K562 (cell line): Measurements from ENCODE around the gene PPIL4. TPM values are rescaled to one million over a fixed set of nuclear protein-coding genes. Genes with fewer than 3 reads are reported as not detected.

ENCODE experiments used
- ARID1B ChIP-seq: fragments of 450-650 bp; IDR thresholded peaks from 2 replicates; pipeline ENCODE4 v1.6.1; 2016; ENCODE audit warnings: antibody characterized with exemption, mild to moderate bottlenecking, inconsistent platforms
- ATF7 ChIP-seq: fragments of 450-650 bp; IDR thresholded peaks from 2 replicates; pipeline ENCODE4 v1.7.1; 2014; ENCODE audit warnings: mild to moderate bottlenecking, moderate library complexity
- EZH2 ChIP-seq: IDR thresholded peaks from 2 replicates; pipeline ENCODE4 v1.6.1; 2012; ENCODE audit warnings: low read depth, mild to moderate bottlenecking, inconsistent platforms, low read length, borderline replicate concordance
- GTF2E2 ChIP-seq: fragments of 200-800 bp; sonication (Bioruptor generic); IDR thresholded peaks from 2 replicates; pipeline ENCODE4 v1.6.1; 2016; ENCODE audit warnings: missing genetic modification characterization, missing compliant biosample characterization
- MIER1 ChIP-seq: fragments of 450-650 bp; IDR thresholded peaks from 2 replicates; pipeline ENCODE4 v1.6.1; 2016; ENCODE audit warnings: antibody characterized with exemption, mild to moderate bottlenecking, low read depth
- MYC ChIP-seq, 2 experiments: fragments of 250-450 bp in 1 of 2; sonication (Bioruptor Pico) in 1 of 2; IDR thresholded peaks; 2 replicates each; pipeline versions ENCODE4 v1.5.1 to v1.6.1; 2012 to 2021; ENCODE audit warnings: low read depth in 2 of 2, borderline replicate concordance in 1 of 2, improper control_type of control experiment in 1 of 2, low read length in 1 of 2, mild to moderate bottlenecking in 1 of 2, moderate library complexity in 1 of 2
- RBM14 ChIP-seq: fragments of 200-400 bp; formaldehyde crosslinking; IDR thresholded peaks from 2 replicates; pipeline ENCODE4 v1.6.1; 2018; ENCODE audit warnings: low read depth, mild to moderate bottlenecking, low read length, moderate library complexity, borderline replicate concordance; ENCODE audit not compliant: insufficient read depth
- SMAD4 ChIP-seq: fragments of 250-450 bp; sonication (Bioruptor Pico); conservative IDR thresholded peaks from 2 replicates; pipeline ENCODE4 v1.8.0; 2021; ENCODE audit warnings: inconsistent platforms, mild to moderate bottlenecking, moderate library complexity
- SMARCB1 ChIP-seq: IDR thresholded peaks from 2 replicates; pipeline ENCODE4 v1.6.1; 2011; ENCODE audit warnings: improper control_type of control experiment, low read depth; ENCODE audit not compliant: insufficient read length
- TCF7L2 ChIP-seq: fragments of 150-350 bp; IDR thresholded peaks from 2 replicates; pipeline ENCODE4 v1.6.1; 2016; ENCODE audit warnings: low read depth, mild to moderate bottlenecking, low read length, moderate library complexity
- ZBTB7A ChIP-seq: IDR thresholded peaks from 2 replicates; pipeline ENCODE4 v1.6.1; 2011; ENCODE audit warnings: low read depth, mild to moderate bottlenecking, low read length, moderate library complexity, borderline replicate concordance; ENCODE audit not compliant: control insufficient read depth
- ZNF668 ChIP-seq: fragments of 250-450 bp; sonication (Bioruptor Pico); IDR thresholded peaks from 2 replicates; pipeline ENCODE4 v1.8.0; 2022; ENCODE audit warnings: mild to moderate bottlenecking, inconsistent platforms
- ZNF75A ChIP-seq: fragments of 450-650 bp; formaldehyde crosslinking; IDR thresholded peaks from 2 replicates; pipeline ENCODE4 v1.4.0; 2020; ENCODE audit warnings: mild to moderate bottlenecking
- polyA plus RNA-seq, 8 experiments: library from polyadenylated mRNA; depleted of rRNA in 4 of 8; stranded (reverse) in 5 of 8; unstranded in 3 of 8; fragments of >200 nt; fragmentation: Nextera tagmentation in 2 of 8; fragmentation: Illumina TruSeq in 1 of 8; extraction: Ambion mirVana in 2 of 8; extraction: Trizol in 1 of 8; gene quantifications; 2 replicates each; pipeline versions ENCODE4 v1.2.1 to v1.2.3, GENCODE V29; 2011 to 2014; ENCODE audit warnings: inconsistent platforms in 1 of 8, missing spikeins in 1 of 8
- total RNA-seq, 7 experiments: library from RNA; depleted of rRNA in 6 of 7; stranded (reverse); fragments of >200 nt in 6 of 7; fragmentation: Illumina TruSeq in 2 of 7; extraction: Trizol in 2 of 7; gene quantifications; 2 replicates each; pipeline versions ENCODE4 v1.2.1 to v1.2.3, GENCODE V29; 2011 to 2021; ENCODE audit warnings: low replicate concordance in 1 of 7
- TF ChIP-seq, protein P1 (sequence below), 2 experiments: fragments of 450-650 bp in 1 of 2; sonication (generic) in 1 of 2; formaldehyde crosslinking in 1 of 2; IDR thresholded peaks in 1 of 2; conservative IDR thresholded peaks in 1 of 2; 2 replicates each; pipeline versions ENCODE4 v1.6.1 to v1.8.1; 2016 to 2023; ENCODE audit warnings: mild to moderate bottlenecking in 2 of 2, moderate library complexity in 2 of 2, inconsistent platforms in 1 of 2, missing genetic modification reagents in 1 of 2
- TF ChIP-seq, protein P2 (sequence below), 2 experiments: IDR thresholded peaks; 2 replicates each; pipeline ENCODE4 v1.6.1; 2012; ENCODE audit warnings: improper control_type of control experiment in 2 of 2, low read depth in 2 of 2, low read length in 2 of 2, borderline replicate concordance in 1 of 2
- TF ChIP-seq, protein P3 (sequence below): sonication (generic); formaldehyde crosslinking; IDR thresholded peaks from 2 replicates; pipeline ENCODE4 v1.8.0; 2022; ENCODE audit warnings: missing genetic modification reagents, mild to moderate bottlenecking, borderline replicate concordance
- TF ChIP-seq, protein P4 (sequence below): fragments of 450-650 bp; IDR thresholded peaks from 2 replicates; pipeline ENCODE4 v1.6.1; 2018; ENCODE audit warnings: mild to moderate bottlenecking, low read depth; ENCODE audit not compliant: partially characterized antibody

PPIL4 gene
- total and polyA plus RNA-seq, 9 of the 15 experiments (the other 6 are each of a cell fraction or from before 2014, with no cell fraction given) = 14.5 to 55.2 (median 45.9) TPM

DNA sequence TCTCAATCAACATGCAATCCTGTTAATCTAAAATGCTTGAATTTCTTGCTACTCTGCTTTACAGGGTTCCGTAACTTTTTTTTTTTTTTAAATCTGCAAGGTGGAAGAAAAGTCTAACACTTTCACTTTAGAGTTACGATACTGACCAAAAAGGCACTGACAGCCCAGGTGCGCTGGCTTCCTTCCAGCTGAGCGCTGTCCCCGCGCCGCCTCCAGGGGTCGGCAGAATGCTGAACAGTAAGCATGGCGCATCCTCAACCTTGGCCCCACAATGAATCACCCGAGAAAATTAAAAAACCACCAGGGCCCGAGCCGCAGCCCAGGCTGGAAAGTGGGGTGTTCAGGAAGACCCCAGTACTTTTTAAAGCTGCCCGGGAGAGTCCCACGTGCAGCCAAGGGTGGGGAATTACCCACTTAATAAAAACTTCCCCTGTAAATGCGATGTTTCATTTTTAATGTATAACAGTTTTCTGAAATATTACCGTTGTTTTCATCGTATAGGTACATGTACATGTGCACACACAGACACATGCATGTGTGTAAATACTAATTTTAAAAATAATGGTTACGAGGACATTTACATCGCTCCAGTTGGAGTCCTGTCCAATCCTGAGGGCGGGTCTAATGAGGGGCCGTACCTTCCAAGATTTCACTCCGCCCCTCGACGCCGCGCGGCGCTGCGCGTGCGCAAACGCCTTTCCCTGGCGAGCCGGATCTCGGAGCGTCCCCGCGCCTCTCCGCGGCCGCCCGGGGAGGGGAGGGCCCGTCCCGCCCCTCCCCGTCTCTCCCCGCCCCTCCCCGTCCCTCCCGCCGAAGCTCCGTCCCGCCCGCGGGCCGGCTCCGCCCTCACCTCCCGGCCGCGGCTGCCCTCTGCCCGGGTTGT lies 19.9 kb upstream of the PPIL4 start, which contains the start of gene GINM1 (continued):
- TF ChIP-seq, protein P1, sequence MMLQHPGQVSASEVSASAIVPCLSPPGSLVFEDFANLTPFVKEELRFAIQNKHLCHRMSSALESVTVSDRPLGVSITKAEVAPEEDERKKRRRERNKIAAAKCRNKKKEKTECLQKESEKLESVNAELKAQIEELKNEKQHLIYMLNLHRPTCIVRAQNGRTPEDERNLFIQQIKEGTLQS (IDR thresholded peaks at IDR 0.05) = peak; percentile 57; the same call in 1 of the 2 replicates
- TF ChIP-seq, protein P1 (CRISPR knock-in tag; conservative IDR thresholded peaks at IDR 0.05) = 0 out of 2 replicates have a peak, but pooled peaks have one; percentile 13
- TF ChIP-seq ARID1B = peak; percentile 52
- no peak for TF ChIP-seq ZNF75A (CRISPR knock-in tag)
- 0 out of 2 replicates have a peak, but pooled peaks have one; percentile 23 for TF ChIP-seq MIER1
- TF ChIP-seq ZBTB7A = peak; percentile 53; the same call in 1 of the 2 replicates
- TF ChIP-seq RBM14 = no peak
- TF ChIP-seq, protein P2, sequence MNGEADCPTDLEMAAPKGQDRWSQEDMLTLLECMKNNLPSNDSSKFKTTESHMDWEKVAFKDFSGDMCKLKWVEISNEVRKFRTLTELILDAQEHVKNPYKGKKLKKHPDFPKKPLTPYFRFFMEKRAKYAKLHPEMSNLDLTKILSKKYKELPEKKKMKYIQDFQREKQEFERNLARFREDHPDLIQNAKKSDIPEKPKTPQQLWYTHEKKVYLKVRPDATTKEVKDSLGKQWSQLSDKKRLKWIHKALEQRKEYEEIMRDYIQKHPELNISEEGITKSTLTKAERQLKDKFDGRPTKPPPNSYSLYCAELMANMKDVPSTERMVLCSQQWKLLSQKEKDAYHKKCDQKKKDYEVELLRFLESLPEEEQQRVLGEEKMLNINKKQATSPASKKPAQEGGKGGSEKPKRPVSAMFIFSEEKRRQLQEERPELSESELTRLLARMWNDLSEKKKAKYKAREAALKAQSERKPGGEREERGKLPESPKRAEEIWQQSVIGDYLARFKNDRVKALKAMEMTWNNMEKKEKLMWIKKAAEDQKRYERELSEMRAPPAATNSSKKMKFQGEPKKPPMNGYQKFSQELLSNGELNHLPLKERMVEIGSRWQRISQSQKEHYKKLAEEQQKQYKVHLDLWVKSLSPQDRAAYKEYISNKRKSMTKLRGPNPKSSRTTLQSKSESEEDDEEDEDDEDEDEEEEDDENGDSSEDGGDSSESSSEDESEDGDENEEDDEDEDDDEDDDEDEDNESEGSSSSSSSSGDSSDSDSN (IDR thresholded peaks at IDR 0.05; ENCODE audit: borderline replicate concordance in 1 of 2, low read depth in 2 of 2, low read length in 2 of 2) = peak in 1 of 2 experiments; percentile 46; a peak in 1 of 4 replicates
- no peak for TF ChIP-seq EZH2
- TF ChIP-seq MYC (IDR thresholded peaks at IDR 0.05; ENCODE audit: low read depth, low read length) = peak; percentile 82
- TF ChIP-seq MYC (CRISPR knock-in tag; IDR thresholded peaks at IDR 0.05; ENCODE audit: borderline replicate concordance, low read depth) = 0 out of 2 replicates have a peak, but pooled peaks have one; percentile 58
- TF ChIP-seq, protein P3, sequence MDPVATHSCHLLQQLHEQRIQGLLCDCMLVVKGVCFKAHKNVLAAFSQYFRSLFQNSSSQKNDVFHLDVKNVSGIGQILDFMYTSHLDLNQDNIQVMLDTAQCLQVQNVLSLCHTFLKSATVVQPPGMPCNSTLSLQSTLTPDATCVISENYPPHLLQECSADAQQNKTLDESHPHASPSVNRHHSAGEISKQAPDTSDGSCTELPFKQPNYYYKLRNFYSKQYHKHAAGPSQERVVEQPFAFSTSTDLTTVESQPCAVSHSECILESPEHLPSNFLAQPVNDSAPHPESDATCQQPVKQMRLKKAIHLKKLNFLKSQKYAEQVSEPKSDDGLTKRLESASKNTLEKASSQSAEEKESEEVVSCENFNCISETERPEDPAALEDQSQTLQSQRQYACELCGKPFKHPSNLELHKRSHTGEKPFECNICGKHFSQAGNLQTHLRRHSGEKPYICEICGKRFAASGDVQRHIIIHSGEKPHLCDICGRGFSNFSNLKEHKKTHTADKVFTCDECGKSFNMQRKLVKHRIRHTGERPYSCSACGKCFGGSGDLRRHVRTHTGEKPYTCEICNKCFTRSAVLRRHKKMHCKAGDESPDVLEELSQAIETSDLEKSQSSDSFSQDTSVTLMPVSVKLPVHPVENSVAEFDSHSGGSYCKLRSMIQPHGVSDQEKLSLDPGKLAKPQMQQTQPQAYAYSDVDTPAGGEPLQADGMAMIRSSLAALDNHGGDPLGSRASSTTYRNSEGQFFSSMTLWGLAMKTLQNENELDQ (CRISPR knock-in tag) = no peak
- TF ChIP-seq, protein P4, sequence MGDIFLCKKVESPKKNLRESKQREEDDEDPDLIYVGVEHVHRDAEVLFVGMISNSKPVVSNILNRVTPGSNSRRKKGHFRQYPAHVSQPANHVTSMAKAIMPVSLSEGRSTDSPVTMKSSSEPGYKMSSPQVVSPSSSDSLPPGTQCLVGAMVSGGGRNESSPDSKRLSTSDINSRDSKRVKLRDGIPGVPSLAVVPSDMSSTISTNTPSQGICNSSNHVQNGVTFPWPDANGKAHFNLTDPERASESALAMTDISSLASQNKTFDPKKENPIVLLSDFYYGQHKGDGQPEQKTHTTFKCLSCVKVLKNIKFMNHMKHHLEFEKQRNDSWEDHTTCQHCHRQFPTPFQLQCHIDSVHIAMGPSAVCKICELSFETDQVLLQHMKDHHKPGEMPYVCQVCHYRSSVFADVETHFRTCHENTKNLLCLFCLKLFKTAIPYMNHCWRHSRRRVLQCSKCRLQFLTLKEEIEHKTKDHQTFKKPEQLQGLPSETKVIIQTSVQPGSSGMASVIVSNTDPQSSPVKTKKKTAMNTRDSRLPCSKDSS = no peak
- no peak for TF ChIP-seq GTF2E2
- TF ChIP-seq SMARCB1 = no peak
- no peak for TF ChIP-seq TCF7L2
- peak; percentile 50; the same call in 1 of the 2 replicates for TF ChIP-seq SMAD4 (CRISPR knock-in tag)
- TF ChIP-seq ZNF668 (CRISPR knock-in tag) = no peak
- peak; percentile 72 for TF ChIP-seq ATF7
